ENCODE data around the gene CADPS2.

DNA sequence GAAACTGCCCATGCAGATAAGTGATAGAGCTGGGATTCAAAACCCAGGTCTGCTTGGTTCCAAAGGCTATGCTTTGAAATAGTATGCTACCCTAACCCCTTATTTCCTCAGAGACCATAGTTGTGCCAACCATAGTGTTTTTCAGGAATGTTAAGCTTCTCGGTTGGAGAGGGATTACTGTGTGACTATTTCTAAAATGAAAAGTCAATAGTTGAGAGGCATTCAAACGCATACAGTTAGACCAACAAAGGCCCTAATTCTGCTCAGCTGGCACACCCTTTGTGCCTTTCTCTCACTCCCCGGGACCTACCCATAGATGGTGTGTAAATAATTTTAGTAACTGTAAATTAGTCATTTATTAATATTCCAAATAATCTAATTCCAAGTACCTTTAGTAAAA is 118.9 kb downstream of the CADPS2 start:
- TF ChIP-seq, protein P1, sequence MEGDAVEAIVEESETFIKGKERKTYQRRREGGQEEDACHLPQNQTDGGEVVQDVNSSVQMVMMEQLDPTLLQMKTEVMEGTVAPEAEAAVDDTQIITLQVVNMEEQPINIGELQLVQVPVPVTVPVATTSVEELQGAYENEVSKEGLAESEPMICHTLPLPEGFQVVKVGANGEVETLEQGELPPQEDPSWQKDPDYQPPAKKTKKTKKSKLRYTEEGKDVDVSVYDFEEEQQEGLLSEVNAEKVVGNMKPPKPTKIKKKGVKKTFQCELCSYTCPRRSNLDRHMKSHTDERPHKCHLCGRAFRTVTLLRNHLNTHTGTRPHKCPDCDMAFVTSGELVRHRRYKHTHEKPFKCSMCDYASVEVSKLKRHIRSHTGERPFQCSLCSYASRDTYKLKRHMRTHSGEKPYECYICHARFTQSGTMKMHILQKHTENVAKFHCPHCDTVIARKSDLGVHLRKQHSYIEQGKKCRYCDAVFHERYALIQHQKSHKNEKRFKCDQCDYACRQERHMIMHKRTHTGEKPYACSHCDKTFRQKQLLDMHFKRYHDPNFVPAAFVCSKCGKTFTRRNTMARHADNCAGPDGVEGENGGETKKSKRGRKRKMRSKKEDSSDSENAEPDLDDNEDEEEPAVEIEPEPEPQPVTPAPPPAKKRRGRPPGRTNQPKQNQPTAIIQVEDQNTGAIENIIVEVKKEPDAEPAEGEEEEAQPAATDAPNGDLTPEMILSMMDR (IDR thresholded peaks at IDR 0.05; ENCODE audit: insufficient read depth, low read depth, low read length) = no peak
- no peak for TF ChIP-seq EZH2 (IDR thresholded peaks at IDR 0.05; ENCODE audit: insufficient read depth, low read length)
